Measurements from ENCODE around the gene RBM45. TPM values are rescaled to one million over a fixed set of nuclear protein-coding genes. Genes with fewer than 3 reads are reported as not detected.

The RBM45 gene
- polyA plus RNA-seq, 1 donor from 2014 or later, result 8.3 TPM

- H3K27ac Mint-ChIP-seq, result no peak overlapping the region
- H3K9me3 Mint-ChIP-seq, result peaks cover 0 to under 1% (median 0%) of the 10 kb centered on the region in 3 donors
- peaks cover 11% of the 10 kb centered on the region for H3K27me3 Mint-ChIP-seq
- H3K36me3 Mint-ChIP-seq, result no peaks in the 10 kb centered on the region
- no peak overlapping the region for H3K4me3 Mint-ChIP-seq
- peaks cover 0 to 4% (median 3%) of the 10 kb centered on the region in 3 donors for H3K4me1 Mint-ChIP-seq
Measured at GRCh38 chr2:178160601-178161000, 48.4 kb downstream of the RBM45 start.

- H3K4me1 Mint-ChIP-seq, result peaks cover 0 to 4% (median 3%) of the 10 kb centered on the region in 3 donors
- H3K36me3 Mint-ChIP-seq, result no peaks in the 10 kb centered on the region
- H3K9me3 Mint-ChIP-seq, result no peaks in the 10 kb centered on the region
- H3K4me3 Mint-ChIP-seq, result no peak overlapping the region
- peaks cover 10% of the 10 kb centered on the region for H3K27me3 Mint-ChIP-seq
- no peak overlapping the region for H3K27ac Mint-ChIP-seq
Measured at GRCh38 chr2:178163395-178163794, 51.2 kb downstream of the RBM45 start.

- Mint-ChIP-seq H3K9me3 (no peaks in the 10 kb centered on the region), H3K4me1 (peaks cover 0 to 4% (median 3%) of the 10 kb centered on the region in 3 donors), H3K27me3 (peaks cover 10% of the 10 kb centered on the region), H3K27ac (no peak overlapping the region), H3K36me3 (no peaks in the 10 kb centered on the region), H3K4me3 (no peak overlapping the region)
Measured at GRCh38 chr2:178163911-178164310, 51.7 kb downstream of the RBM45 start.

GRCh38 chr2:178173657-178174056 is 61.4 kb downstream of the RBM45 start:
- Mint-ChIP-seq H3K9me3 (peaks cover 0 to 4% (median 0%) of the 10 kb centered on the region in 3 donors), H3K27me3 (peaks cover 8% of the 10 kb centered on the region), H3K36me3 (no peaks in the 10 kb centered on the region), H3K4me1 (no peaks in the 10 kb centered on the region), H3K27ac (no peak overlapping the region), H3K4me3 (no peak overlapping the region)

GRCh38 chr2:178177066-178177679 is 64.9 kb downstream of the RBM45 start:
- Mint-ChIP-seq H3K27me3 (peaks cover 7% of the 10 kb centered on the region), H3K9me3 (peaks cover 0 to 2% (median 2%) of the 10 kb centered on the region in 3 donors), H3K4me1 (no peaks in the 10 kb centered on the region), H3K27ac (no peak overlapping the region), H3K36me3 (no peaks in the 10 kb centered on the region), H3K4me3 (no peak overlapping the region)

Other genes with a start within 250 kb of the RBM45 start
- gene PDE11A, start 39.7 kb upstream of the RBM45 start, polyA plus RNA-seq, result not detected
- gene OSBPL6, start 82.1 kb downstream of the RBM45 start, polyA plus RNA-seq, result not detected

Measured in IgD-negative memory B cell (primary cell).